Ishikawa (cell line): ENCODE measurements around the gene ATP1A4.

ENCODE experiments used
- CEBPB ChIP-seq: IDR thresholded peaks from 2 replicates; pipeline ENCODE4 v1.6.1; 2012
- CREB1 ChIP-seq: IDR thresholded peaks from 2 replicates; pipeline ENCODE4 v1.6.1; 2012; ENCODE audit warnings: low read depth
- EGR1 ChIP-seq: IDR thresholded peaks from 2 replicates; pipeline ENCODE4 v1.6.1; 2012
- EP300 ChIP-seq: IDR thresholded peaks from 2 replicates; pipeline ENCODE4 v1.6.1; 2012; ENCODE audit warnings: borderline replicate concordance
- FOXM1 ChIP-seq: IDR thresholded peaks from 2 replicates; pipeline ENCODE4 v1.6.1; 2012; ENCODE audit warnings: low read depth, borderline replicate concordance
- NFIC ChIP-seq: IDR thresholded peaks from 2 replicates; pipeline ENCODE4 v1.6.1; 2012
- RAD21 ChIP-seq: IDR thresholded peaks from 2 replicates; pipeline ENCODE4 v1.6.1; 2012; ENCODE audit warnings: low read depth
- TAF1 ChIP-seq: IDR thresholded peaks from 2 replicates; pipeline ENCODE4 v1.6.1; 2012; ENCODE audit warnings: low read depth, mild to moderate bottlenecking
- TCF12 ChIP-seq: IDR thresholded peaks from 2 replicates; pipeline ENCODE4 v1.6.1; 2012; ENCODE audit warnings: low read depth
- TEAD4 ChIP-seq: IDR thresholded peaks from 2 replicates; pipeline ENCODE4 v1.6.1; 2012
- YY1 ChIP-seq: IDR thresholded peaks from 2 replicates; pipeline ENCODE4 v1.6.1; 2012; ENCODE audit warnings: low read depth
- ZBTB7A ChIP-seq: IDR thresholded peaks from 2 replicates; pipeline ENCODE4 v1.6.1; 2012; ENCODE audit warnings: low read depth
- TF ChIP-seq, protein P1 (sequence below): IDR thresholded peaks from 2 replicates; pipeline ENCODE4 v1.6.1; 2012
- TF ChIP-seq, protein P2 (sequence below): IDR thresholded peaks from 2 replicates; pipeline ENCODE4 v1.6.1; 2012; ENCODE audit warnings: low read depth, mild to moderate bottlenecking
- TF ChIP-seq, protein P3 (sequence below): IDR thresholded peaks from 2 replicates; pipeline ENCODE4 v1.6.1; 2012

ATP1A4 gene

DNA sequence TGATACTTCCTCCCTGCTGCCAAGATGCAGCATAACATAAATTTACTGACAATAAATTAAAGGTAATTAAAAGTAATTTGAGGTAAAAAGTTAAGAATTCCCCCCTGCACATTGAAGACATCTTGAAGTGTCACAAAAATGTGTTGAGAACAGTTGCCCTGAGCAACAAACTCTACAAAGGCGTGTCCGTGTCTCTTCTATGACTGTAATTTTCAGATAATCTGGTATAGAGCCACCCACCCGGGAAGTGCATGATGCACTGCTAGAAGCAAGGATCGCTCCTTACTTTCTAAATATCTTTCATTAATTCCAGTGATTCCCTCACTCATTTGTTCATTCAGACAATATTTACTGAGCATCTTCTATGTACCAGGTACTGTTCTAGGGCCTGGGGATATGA is 27.9 kb downstream of the ATP1A4 start:
- TF ChIP-seq NFIC (no peak), YY1 (no peak)

DNA sequence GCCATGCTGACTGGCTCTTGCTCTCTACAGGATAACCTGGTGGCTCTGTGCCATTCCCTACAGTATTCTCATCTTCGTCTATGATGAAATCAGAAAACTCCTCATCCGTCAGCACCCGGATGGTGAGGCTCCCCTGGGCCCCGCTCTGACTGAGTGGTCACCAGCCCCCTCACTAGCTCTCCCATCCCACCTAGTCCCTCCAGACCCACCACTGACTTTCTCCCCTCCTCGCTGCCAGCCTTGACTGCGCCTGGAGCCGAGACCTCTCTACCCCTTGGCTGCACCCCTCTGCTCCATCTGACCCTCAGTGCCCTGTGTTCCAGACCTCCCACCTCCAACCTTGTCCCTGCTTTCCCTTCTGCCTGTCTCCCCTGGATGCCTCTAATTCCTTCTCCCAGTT is 34.8 kb downstream of the ATP1A4 start:
- TF ChIP-seq CREB1 (no peak), TAF1 (no peak), YY1 (no peak), TCF12 (no peak), ZBTB7A (no peak), EP300 (no peak)
- TF ChIP-seq, protein P1, sequence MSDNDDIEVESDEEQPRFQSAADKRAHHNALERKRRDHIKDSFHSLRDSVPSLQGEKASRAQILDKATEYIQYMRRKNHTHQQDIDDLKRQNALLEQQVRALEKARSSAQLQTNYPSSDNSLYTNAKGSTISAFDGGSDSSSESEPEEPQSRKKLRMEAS, result no peak

DNA sequence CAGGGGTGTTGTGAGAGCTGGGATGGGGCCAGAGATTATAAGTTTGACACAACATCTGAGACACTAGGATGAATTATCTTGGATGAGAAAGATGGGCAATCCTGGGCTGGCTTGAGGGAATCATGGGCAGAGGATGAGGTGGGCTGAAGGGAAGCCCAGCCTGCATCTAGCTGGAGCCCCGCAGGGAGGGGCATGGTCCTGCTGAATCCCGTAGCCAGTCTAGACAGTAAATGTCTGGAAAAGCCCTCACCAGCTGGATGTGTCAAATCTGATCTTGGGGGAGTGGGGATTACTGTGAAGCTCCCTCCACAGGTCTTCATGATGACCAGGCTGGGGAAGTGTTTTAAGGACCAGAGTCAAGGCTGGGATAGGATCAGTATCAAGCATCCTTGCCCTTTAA is 35.3 kb downstream of the ATP1A4 start:
- TF ChIP-seq, protein P1, result no peak
- no peak for TF ChIP-seq TAF1
- TF ChIP-seq, protein P2, sequence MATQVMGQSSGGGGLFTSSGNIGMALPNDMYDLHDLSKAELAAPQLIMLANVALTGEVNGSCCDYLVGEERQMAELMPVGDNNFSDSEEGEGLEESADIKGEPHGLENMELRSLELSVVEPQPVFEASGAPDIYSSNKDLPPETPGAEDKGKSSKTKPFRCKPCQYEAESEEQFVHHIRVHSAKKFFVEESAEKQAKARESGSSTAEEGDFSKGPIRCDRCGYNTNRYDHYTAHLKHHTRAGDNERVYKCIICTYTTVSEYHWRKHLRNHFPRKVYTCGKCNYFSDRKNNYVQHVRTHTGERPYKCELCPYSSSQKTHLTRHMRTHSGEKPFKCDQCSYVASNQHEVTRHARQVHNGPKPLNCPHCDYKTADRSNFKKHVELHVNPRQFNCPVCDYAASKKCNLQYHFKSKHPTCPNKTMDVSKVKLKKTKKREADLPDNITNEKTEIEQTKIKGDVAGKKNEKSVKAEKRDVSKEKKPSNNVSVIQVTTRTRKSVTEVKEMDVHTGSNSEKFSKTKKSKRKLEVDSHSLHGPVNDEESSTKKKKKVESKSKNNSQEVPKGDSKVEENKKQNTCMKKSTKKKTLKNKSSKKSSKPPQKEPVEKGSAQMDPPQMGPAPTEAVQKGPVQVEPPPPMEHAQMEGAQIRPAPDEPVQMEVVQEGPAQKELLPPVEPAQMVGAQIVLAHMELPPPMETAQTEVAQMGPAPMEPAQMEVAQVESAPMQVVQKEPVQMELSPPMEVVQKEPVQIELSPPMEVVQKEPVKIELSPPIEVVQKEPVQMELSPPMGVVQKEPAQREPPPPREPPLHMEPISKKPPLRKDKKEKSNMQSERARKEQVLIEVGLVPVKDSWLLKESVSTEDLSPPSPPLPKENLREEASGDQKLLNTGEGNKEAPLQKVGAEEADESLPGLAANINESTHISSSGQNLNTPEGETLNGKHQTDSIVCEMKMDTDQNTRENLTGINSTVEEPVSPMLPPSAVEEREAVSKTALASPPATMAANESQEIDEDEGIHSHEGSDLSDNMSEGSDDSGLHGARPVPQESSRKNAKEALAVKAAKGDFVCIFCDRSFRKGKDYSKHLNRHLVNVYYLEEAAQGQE, result no peak
- no peak for TF ChIP-seq CEBPB
- TF ChIP-seq, protein P3, sequence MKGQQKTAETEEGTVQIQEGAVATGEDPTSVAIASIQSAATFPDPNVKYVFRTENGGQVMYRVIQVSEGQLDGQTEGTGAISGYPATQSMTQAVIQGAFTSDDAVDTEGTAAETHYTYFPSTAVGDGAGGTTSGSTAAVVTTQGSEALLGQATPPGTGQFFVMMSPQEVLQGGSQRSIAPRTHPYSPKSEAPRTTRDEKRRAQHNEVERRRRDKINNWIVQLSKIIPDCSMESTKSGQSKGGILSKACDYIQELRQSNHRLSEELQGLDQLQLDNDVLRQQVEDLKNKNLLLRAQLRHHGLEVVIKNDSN, result no peak
- TF ChIP-seq YY1, result no peak
- no peak for TF ChIP-seq TCF12
- no peak for TF ChIP-seq CREB1
- no peak for TF ChIP-seq FOXM1
- TF ChIP-seq EGR1, result no peak
- TF ChIP-seq EP300, result no peak
- TF ChIP-seq RAD21, result no peak
- no peak for TF ChIP-seq NFIC
- no peak for TF ChIP-seq ZBTB7A
- TF ChIP-seq TEAD4, result no peak

DNA sequence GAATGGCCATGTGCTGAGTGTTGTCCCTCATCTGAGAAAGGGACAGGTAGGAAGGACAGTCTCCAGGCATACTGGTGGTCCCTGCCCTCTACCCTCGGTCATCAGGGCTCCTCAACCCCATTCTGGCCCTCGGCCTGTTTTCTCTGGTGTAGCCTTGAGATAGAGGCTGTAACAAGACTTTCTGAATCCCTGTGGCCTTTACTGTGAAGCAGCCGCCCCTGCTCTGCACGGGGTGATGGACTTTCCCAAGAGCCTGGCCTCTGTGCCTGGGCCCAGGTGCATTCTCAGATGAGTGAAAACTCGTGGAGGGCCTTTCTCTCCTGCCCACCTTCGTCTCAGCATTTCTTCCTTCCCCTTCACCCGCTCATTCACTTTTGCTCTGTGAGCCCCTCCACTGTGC is 36.0 kb downstream of the ATP1A4 start:
- no peak for TF ChIP-seq TEAD4
- TF ChIP-seq, protein P3, result no peak
- TF ChIP-seq, protein P2, result no peak
- TF ChIP-seq ZBTB7A, result no peak
- TF ChIP-seq RAD21, result no peak
- no peak for TF ChIP-seq CREB1
- TF ChIP-seq YY1, result no peak
- no peak for TF ChIP-seq CEBPB
- TF ChIP-seq NFIC, result no peak
- TF ChIP-seq, protein P1, result no peak
- TF ChIP-seq FOXM1, result no peak
- TF ChIP-seq TCF12, result no peak
- no peak for TF ChIP-seq TAF1
- no peak for TF ChIP-seq EP300
- TF ChIP-seq EGR1, result no peak

DNA sequence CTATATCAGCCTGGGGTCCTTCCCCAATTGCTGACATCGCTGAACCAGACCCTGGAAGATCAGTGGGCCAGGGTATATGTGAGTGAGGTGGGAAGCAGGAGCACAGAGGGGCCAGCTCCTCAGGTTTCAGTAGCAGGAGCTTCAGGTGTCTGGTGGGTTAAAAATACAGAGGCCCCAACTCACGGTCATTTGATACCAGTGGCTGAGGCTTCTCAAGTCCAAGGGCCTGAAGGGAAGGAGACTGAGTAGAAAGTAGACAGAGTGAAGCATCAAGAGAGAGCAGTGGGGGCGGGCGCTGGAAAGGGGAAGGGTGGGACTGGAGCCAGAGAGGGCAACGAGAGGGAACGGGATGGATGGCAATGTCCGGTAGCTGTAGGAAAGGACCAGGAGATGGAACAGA is 36.9 kb downstream of the ATP1A4 start:
- TF ChIP-seq YY1, result no peak
- TF ChIP-seq CEBPB, result no peak
- no peak for TF ChIP-seq RAD21
- TF ChIP-seq, protein P2, result no peak
- no peak for TF ChIP-seq ZBTB7A
- TF ChIP-seq CREB1, result no peak
